Measurements from ENCODE around the gene CDYL. TPM values are rescaled to one million over a fixed set of nuclear protein-coding genes. Genes with fewer than 3 reads are reported as not detected.
A peak's percentile ranks its signal among the peaks of the same experiment; 100 is the strongest.

Gene CDYL
- total and polyA plus RNA-seq, 8 donors: 3.4 to 15.3 (median 10.2) TPM

DNA sequence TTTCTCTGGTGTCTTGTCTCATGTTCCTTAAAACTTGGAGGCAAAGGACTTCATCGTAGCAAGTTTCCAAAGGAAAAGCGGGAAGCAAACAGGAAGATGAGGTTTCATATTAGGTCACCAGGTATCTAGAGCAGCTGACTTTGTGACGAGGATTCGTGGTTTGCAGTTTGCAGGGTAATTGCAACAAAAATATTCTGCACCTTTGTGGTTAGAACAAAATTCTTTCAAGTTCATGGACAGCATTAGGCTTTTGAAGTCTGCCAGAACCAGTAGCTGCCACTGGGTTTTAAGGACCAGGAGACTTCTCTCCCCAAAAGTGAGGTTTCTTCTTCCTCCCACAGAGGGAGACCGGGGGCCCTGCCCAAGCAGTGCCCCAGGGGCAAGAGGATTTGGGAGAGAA, 164.2 kb downstream of the CDYL start:
- Histone ChIP-seq H3K4me1 (peaks cover 0 to 5% (median 0%) of the 10 kb centered on the region in 3 donors), H3K9me3 (no peaks in the 10 kb centered on the region), H3K27me3 (no peaks in the 10 kb centered on the region), H3K27ac (no peak overlapping the region), H3K36me3 (peaks cover 0 to 9% (median 0%) of the 10 kb centered on the region in 3 donors), H3K4me3 (no peak overlapping the region)
- FAIRE-seq (no peak), DNase-seq (no peak), ATAC-seq (no peak)
- 79 to 92% methylated on average over 5 of the region's 5 CpGs for WGBS, 2 donors
- TF ChIP-seq, protein P1, sequence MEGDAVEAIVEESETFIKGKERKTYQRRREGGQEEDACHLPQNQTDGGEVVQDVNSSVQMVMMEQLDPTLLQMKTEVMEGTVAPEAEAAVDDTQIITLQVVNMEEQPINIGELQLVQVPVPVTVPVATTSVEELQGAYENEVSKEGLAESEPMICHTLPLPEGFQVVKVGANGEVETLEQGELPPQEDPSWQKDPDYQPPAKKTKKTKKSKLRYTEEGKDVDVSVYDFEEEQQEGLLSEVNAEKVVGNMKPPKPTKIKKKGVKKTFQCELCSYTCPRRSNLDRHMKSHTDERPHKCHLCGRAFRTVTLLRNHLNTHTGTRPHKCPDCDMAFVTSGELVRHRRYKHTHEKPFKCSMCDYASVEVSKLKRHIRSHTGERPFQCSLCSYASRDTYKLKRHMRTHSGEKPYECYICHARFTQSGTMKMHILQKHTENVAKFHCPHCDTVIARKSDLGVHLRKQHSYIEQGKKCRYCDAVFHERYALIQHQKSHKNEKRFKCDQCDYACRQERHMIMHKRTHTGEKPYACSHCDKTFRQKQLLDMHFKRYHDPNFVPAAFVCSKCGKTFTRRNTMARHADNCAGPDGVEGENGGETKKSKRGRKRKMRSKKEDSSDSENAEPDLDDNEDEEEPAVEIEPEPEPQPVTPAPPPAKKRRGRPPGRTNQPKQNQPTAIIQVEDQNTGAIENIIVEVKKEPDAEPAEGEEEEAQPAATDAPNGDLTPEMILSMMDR (IDR thresholded peaks at IDR 0.05): no peak
- intact Hi-C loops (cut with DNase I): no loop called here

- ATAC-seq (peak in 3 of 4 donors; percentile 77 to 89 (median 87)), FAIRE-seq (no peak), DNase-seq (peak in 2 of 6 donors; percentile 20 to 30)
- H3K36me3 ChIP-seq: peaks cover 0 to 9% (median 0%) of the 10 kb centered on the region in 3 donors
- H3K9me3 ChIP-seq: no peaks in the 10 kb centered on the region
- no peaks in the 10 kb centered on the region for H3K27me3 ChIP-seq
- TF ChIP-seq, protein P1 (IDR thresholded peaks at IDR 0.05): no peak
- H3K4me3 ChIP-seq: no peak overlapping the region
- no peak overlapping the region for H3K27ac ChIP-seq
- no peaks in the 10 kb centered on the region for H3K4me1 ChIP-seq
- intact Hi-C loops (cut with DNase I): no loop called here
- WGBS, 2 donors: 62 to 66% methylated on average over 6 of the region's 6 CpGs
Measured at GRCh38 chr6:4941782-4942672, 165.8 kb downstream of the CDYL start.

DNA sequence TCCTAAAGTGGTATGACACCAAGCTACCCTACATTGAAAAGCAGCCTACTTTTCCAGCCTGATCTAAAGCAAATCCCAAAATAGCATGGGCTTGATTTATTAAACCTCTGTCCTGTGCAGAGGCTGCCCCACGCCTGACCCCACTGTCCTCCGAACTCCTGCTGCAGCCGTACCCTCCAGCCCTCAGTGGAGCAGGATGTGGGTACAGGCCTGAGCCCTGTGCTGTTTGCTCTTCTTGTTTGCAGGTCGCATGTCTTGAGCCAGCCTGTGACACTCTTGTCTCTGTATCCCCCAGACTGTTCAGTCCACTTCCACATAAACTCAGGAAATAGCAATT, 166.4 kb downstream of the CDYL start:
- 91 to 95% methylated on average over 4 of the region's 4 CpGs for WGBS, 2 donors

DNA sequence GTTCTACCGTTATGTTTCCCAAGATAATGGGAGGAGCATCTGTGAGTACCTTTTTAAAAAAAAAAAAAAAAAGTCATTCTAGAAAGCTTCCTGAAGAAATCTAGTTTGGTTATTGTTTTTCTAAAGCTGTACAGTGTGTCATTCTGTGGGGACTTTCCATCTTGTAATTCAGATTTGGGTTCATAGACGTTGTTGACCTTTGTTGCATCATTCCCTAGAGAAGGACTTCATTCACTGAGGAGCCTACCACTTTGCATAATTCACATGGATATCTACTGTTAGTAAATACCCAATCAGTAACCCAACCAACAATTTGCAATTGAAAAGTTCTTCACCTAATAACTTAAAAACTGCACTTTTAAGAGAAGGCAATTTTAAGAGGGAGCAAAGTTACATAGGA, 167.5 kb downstream of the CDYL start:
- no peak overlapping the region for H3K4me3 ChIP-seq
- 67 to 71% methylated on average over 2 of the region's 2 CpGs for WGBS, 2 donors
- ATAC-seq: no peak
- intact Hi-C loops (cut with DNase I): no loop called here
- H3K27ac ChIP-seq: no peak overlapping the region
- no peak for DNase-seq
- peaks cover 0 to 9% (median 0%) of the 10 kb centered on the region in 3 donors for H3K36me3 ChIP-seq
- no peak for FAIRE-seq
- H3K4me1 ChIP-seq: no peaks in the 10 kb centered on the region
- TF ChIP-seq, protein P1 (IDR thresholded peaks at IDR 0.05): no peak
- no peaks in the 10 kb centered on the region for H3K27me3 ChIP-seq
- no peaks in the 10 kb centered on the region for H3K9me3 ChIP-seq

More for the DNA sequence above, 166.4 kb downstream of the CDYL start:
- no peaks in the 10 kb centered on the region for H3K4me1 ChIP-seq
- FAIRE-seq (no peak), DNase-seq (no peak), ATAC-seq (no peak)
- H3K36me3 ChIP-seq: peaks cover 0 to 9% (median 0%) of the 10 kb centered on the region in 3 donors
- H3K27ac ChIP-seq: no peak overlapping the region
- TF ChIP-seq, protein P1 (IDR thresholded peaks at IDR 0.05): no peak
- no peaks in the 10 kb centered on the region for H3K27me3 ChIP-seq
- intact Hi-C loops (cut with DNase I): no loop called here
- no peaks in the 10 kb centered on the region for H3K9me3 ChIP-seq
- no peak overlapping the region for H3K4me3 ChIP-seq

DNA sequence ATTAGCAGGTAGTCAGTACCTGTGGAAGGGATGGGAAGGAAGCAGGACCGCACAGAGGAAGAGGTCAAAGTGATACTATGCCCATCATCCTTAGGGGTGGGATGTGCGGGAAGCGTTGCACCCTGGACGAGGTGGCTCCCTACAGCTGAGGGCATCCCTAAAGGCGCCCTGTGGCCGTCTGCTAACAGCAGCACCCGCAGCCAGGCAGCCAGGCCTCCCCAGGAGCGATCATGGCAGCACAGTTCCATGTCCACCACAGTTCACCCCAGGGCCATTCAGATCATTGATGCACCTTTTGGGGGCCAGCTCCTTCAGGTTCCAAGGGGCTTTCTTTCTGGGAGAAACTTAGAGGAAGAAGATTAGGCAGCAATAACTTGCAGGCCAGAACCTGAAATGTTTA, 168.1 kb downstream of the CDYL start:
- no peak for FAIRE-seq
- no peak for ATAC-seq
- Histone ChIP-seq H3K36me3 (peaks cover 0 to 9% (median 0%) of the 10 kb centered on the region in 3 donors), H3K4me3 (no peak overlapping the region), H3K4me1 (no peaks in the 10 kb centered on the region), H3K27ac (no peak overlapping the region), H3K9me3 (no peaks in the 10 kb centered on the region), H3K27me3 (no peaks in the 10 kb centered on the region)
- intact Hi-C loops (cut with DNase I): no loop called here
- TF ChIP-seq, protein P1 (IDR thresholded peaks at IDR 0.05): no peak
- no peak for DNase-seq
- WGBS, 2 donors: 90 to 99% methylated on average over 8 of the region's 8 CpGs
